Measurements from ENCODE around the gene RAP1GAP. TPM values are rescaled to one million over a fixed set of nuclear protein-coding genes. Genes with fewer than 3 reads are reported as not detected.

Gene RAP1GAP
- total RNA-seq, 1 experiment from 2014 or later = 1.1 TPM

- no peak for DNase-seq (ENCODE audit: low read depth)
Measured at GRCh38 chr1:21592086-21592865, 76.9 kb downstream of the RAP1GAP start.

GRCh38 chr1:21590934-21591333, 78.2 kb downstream of the RAP1GAP start:
- no peak for DNase-seq (ENCODE audit: low read depth)

- DNase-seq (ENCODE audit: low read depth) = no peak
Measured at GRCh38 chr1:21590126-21590880, 78.9 kb downstream of the RAP1GAP start.

- DNase-seq (ENCODE audit: low read depth) = no peak
Measured at GRCh38 chr1:21589618-21590017, 79.5 kb downstream of the RAP1GAP start.

GRCh38 chr1:21587602-21587953, 81.6 kb downstream of the RAP1GAP start:
- no peak for DNase-seq (ENCODE audit: low read depth)

GRCh38 chr1:21586846-21587601, 82.1 kb downstream of the RAP1GAP start:
- DNase-seq (ENCODE audit: low read depth) = peak; percentile 96

- no peak for DNase-seq (ENCODE audit: low read depth)
Measured at GRCh38 chr1:21586222-21586621, 82.9 kb downstream of the RAP1GAP start.

GRCh38 chr1:21585037-21585436, 84.1 kb downstream of the RAP1GAP start:
- no peak for DNase-seq (ENCODE audit: low read depth)

- DNase-seq (ENCODE audit: low read depth) = no peak
Measured at GRCh38 chr1:21584096-21584495, 85.1 kb downstream of the RAP1GAP start.

GRCh38 chr1:21579791-21580190, 89.4 kb downstream of the RAP1GAP start:
- DNase-seq (ENCODE audit: low read depth) = peak; percentile 43

- no peak for DNase-seq (ENCODE audit: low read depth)
Measured at GRCh38 chr1:21577933-21578332, 91.2 kb downstream of the RAP1GAP start.

GRCh38 chr1:21577324-21577723, 91.8 kb downstream of the RAP1GAP start:
- no peak for DNase-seq (ENCODE audit: low read depth)

GRCh38 chr1:21576798-21577187, 92.4 kb downstream of the RAP1GAP start:
- no peak for DNase-seq (ENCODE audit: low read depth)

GRCh38 chr1:21576031-21576797, 92.9 kb downstream of the RAP1GAP start:
- DNase-seq (ENCODE audit: low read depth) = no peak

GRCh38 chr1:21575351-21575942, 93.7 kb downstream of the RAP1GAP start:
- DNase-seq (ENCODE audit: low read depth) = no peak

GRCh38 chr1:21574466-21575151, 94.5 kb downstream of the RAP1GAP start:
- DNase-seq (ENCODE audit: low read depth) = peak; percentile 30

GRCh38 chr1:21573971-21574465, 95.1 kb downstream of the RAP1GAP start:
- peak; percentile 82 for DNase-seq (ENCODE audit: low read depth)

- no peak for DNase-seq (ENCODE audit: low read depth)
Measured at GRCh38 chr1:21573475-21573874, 95.7 kb downstream of the RAP1GAP start.

- no peak for DNase-seq (ENCODE audit: low read depth)
Measured at GRCh38 chr1:21572735-21573277, 96.4 kb downstream of the RAP1GAP start.

GRCh38 chr1:21572221-21572620, 96.9 kb downstream of the RAP1GAP start:
- no peak for DNase-seq (ENCODE audit: low read depth)
